Left ventricle myocardium inferior (tissue), 1 donor: ENCODE results near the gene SWAP70. TPM values are rescaled to one million over a fixed set of nuclear protein-coding genes. Genes with fewer than 3 reads are reported as not detected.
A peak's percentile ranks its signal among the peaks of the same experiment; 100 is the strongest.

ENCODE experiments used
- DNase-seq: peaks from one replicate; pipeline ENCODE4 v3.0.0-alpha.2; 2020
- H3K27ac ChIP-seq: fragments of 200-600 bp; replicated peaks from 2 replicates; pipeline ENCODE4 v1.8.0; 2021
- H3K27me3 ChIP-seq: fragments of 200-600 bp; 2 replicates; pipeline ENCODE4 v1.8.0; 2021; ENCODE audit warnings: low read depth
- H3K36me3 ChIP-seq: fragments of 200-600 bp; 2 replicates; pipeline ENCODE4 v1.8.0; 2021
- H3K4me1 ChIP-seq: fragments of 200-600 bp; 2 replicates; pipeline ENCODE4 v1.8.0; 2021
- H3K4me3 ChIP-seq: fragments of 200-600 bp; 2 replicates; pipeline ENCODE4 v1.8.0; 2021; ENCODE audit warnings: mild to moderate bottlenecking, moderate library complexity
- H3K9me3 ChIP-seq: fragments of 200-600 bp; replicated peaks from 2 replicates; pipeline ENCODE4 v1.8.0; 2021
- intact Hi-C: fragments of 100-400 bp; cut with micrococcal nuclease; formaldehyde crosslinking; loops from one replicate; pipeline ENCODE4 v1.11.0; 2022
- total RNA-seq: library from RNA; stranded (reverse); fragmentation: NEBNext Ultra II Directional; extraction: Animal tissue kit (Norgen Biotek cat#: 25700); gene quantifications from one replicate; pipeline ENCODE4 v1.2.1, GENCODE V29; 2021
- TF ChIP-seq, protein P1 (sequence below): fragments of 200-600 bp; IDR thresholded peaks from 2 replicates; pipeline ENCODE4 v1.8.0; 2021; ENCODE audit warnings: antibody characterized with exemption, mild to moderate bottlenecking, borderline replicate concordance
- donor health status: DM: no; HTN: yes; CAD: no; lungs with severe emphysema.

The SWAP70 gene
- total RNA-seq, 1 donor from 2014 or later: 20.6 TPM

DNA sequence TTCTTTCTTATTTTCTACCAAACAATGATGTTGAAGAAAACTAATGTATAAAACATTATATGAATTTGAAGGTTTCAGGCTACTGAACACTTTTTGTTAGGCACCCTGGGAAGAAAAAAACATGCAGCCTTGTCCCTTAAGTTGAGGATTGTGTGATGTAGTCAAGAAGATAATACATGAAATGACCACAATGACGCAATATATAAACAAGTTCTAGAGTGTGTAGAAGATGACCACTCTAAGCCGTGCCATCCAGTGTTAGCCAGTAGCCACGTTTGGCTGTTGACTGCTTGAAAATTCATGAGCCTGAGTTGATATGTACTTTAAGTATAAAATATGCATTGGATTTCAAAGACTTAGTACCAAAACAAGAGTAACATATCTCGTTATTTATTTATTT lies 16.2 kb downstream of the SWAP70 start:
- TF ChIP-seq, protein P1, sequence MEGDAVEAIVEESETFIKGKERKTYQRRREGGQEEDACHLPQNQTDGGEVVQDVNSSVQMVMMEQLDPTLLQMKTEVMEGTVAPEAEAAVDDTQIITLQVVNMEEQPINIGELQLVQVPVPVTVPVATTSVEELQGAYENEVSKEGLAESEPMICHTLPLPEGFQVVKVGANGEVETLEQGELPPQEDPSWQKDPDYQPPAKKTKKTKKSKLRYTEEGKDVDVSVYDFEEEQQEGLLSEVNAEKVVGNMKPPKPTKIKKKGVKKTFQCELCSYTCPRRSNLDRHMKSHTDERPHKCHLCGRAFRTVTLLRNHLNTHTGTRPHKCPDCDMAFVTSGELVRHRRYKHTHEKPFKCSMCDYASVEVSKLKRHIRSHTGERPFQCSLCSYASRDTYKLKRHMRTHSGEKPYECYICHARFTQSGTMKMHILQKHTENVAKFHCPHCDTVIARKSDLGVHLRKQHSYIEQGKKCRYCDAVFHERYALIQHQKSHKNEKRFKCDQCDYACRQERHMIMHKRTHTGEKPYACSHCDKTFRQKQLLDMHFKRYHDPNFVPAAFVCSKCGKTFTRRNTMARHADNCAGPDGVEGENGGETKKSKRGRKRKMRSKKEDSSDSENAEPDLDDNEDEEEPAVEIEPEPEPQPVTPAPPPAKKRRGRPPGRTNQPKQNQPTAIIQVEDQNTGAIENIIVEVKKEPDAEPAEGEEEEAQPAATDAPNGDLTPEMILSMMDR: no peak
- no peaks in the 10 kb centered on the region for H3K27me3 ChIP-seq

DNA sequence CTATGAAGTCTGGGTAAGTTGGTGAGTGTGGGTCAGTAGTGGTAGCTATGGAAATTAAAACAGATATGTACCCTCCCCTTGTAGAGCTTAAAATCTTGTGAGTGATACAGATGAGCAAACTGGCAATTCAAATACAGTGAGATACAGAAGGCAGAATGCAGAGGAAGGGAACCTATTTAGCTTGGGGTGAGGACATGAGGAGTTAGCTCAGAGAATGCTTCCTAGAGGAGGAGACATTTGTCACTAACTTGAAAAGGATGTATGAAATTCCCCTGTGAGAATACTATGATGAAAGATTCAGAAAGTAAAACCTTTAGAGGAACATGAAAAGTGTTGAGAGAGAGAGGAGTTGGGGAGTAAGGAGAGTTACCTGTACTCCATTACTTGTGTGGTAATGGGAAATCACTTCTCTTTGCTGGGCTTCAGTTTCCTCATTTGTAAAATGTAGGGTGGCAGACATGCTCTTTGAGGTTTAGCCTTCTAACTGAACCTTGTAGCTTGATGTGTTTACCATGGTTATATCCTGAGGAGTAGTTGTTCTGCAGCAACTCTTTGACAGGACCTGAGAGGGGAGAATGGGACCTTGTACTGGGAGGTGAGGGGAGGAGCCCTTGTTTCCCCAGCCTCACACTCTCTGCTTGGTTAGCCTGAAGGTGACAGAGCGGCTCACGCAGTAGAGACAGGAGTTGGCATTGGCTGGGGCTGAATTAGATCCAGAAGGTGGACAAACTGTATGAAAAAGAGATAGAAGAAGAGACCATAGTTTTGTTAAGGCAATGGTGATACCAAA lies 17.9 kb downstream of the SWAP70 start:
- Histone ChIP-seq H3K9me3 (no peaks in the 10 kb centered on the region), H3K36me3 (no peaks in the 10 kb centered on the region), H3K4me1 (peaks cover 37% of the 10 kb centered on the region), H3K4me3 (no peak overlapping the region), H3K27ac (peak overlapping the region; percentile 10), H3K27me3 (no peaks in the 10 kb centered on the region)
- DNase-seq: no peak
- intact Hi-C loops: no loop called here
- TF ChIP-seq, protein P1: no peak

More for the DNA sequence above, 16.2 kb downstream of the SWAP70 start:
- no peak overlapping the region for H3K4me3 ChIP-seq
- intact Hi-C loops: no loop called here
- no peak for DNase-seq
- H3K9me3 ChIP-seq: no peaks in the 10 kb centered on the region
- H3K27ac ChIP-seq: no peak overlapping the region
- peaks cover 42% of the 10 kb centered on the region for H3K4me1 ChIP-seq
- H3K36me3 ChIP-seq: no peaks in the 10 kb centered on the region

DNA sequence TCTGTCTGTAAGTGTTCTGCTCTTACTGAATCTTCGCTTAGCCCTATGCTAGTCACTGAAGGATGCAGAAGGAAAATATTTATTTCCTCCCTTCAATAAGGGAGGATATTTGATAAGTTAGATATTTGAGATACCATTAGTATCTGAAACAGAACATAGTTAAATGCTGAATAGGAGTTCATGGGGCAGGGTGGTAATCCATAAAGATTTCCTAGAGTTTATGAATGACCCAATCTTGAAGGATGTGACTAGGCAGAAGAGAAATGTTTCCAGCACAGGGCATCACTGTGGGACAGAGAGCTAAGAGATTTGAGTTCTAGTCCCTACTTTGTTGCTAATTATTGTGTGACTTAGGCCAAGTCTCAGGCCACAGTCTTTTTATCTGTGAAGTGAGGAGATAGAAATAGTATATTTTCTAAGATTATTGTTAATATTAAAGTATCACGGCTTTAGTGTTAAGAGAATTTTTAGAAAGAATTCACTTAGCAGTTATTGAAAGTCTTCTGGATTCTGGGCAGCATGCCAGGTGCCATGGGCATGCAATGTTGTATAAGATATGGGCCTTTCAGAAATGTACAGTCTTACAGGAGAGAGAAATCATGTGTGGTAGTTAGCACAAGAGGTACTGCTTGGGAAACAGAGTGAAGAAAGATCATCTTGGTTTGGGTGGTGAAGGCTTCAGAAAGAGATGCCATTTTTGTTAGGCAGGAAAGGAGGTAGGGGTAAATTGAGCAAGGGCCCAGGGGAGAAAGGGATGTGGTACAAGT lies 24.0 kb downstream of the SWAP70 start:
- H3K27me3 ChIP-seq: no peaks in the 10 kb centered on the region
- peak overlapping the region; percentile 76 for H3K27ac ChIP-seq
- TF ChIP-seq, protein P1: no peak
- no peak overlapping the region for H3K4me3 ChIP-seq
- DNase-seq: no peak
- no peaks in the 10 kb centered on the region for H3K9me3 ChIP-seq
- H3K36me3 ChIP-seq: no peaks in the 10 kb centered on the region
- peaks cover 56% of the 10 kb centered on the region for H3K4me1 ChIP-seq
- intact Hi-C loops: no loop called here

DNA sequence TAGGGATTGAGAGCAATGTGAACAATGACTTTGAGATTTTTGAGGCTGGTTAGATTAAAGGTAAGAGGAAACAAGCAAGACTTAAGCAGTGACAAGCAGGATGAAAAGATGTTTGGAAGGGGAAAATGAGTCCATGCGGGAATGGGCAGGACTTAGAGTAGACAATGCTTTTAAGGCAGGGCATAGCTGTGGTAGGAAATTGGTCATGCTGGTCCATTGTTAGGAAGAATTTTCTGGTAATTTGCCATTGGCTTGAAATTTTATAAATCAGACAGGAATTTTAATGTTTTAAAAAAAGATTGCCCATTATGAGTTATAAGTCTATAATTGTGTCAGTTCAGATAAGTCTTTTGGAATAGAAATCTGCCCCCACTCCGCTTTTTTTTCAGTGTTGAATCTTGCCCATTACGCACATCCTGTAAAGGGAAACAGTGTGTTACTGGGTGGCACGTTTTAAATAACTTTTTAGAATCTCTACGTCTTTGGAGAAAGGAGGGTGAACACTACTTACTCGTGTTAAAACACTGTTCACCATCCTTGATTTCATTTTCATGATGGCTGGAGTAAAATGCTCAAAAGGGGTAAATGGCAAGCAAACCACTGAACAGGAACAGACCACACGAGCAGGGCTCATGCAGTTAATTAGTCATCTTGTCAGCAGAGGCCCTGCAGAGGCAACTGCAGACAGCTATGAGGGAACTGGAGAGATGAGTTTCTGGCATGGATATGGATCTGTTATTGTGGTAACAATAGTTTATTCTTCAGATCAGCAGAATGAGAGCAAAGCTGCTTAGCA lies 25.0 kb downstream of the SWAP70 start:
- H3K4me1 ChIP-seq: peaks cover 66% of the 10 kb centered on the region
- DNase-seq: no peak
- intact Hi-C loops: no loop called here
- TF ChIP-seq, protein P1: no peak
- no peaks in the 10 kb centered on the region for H3K27me3 ChIP-seq
- peaks cover under 1% of the 10 kb centered on the region for H3K36me3 ChIP-seq
- no peaks in the 10 kb centered on the region for H3K9me3 ChIP-seq
- peak overlapping the region; percentile 18 for H3K4me3 ChIP-seq
- H3K27ac ChIP-seq: peak overlapping the region; percentile 76

DNA sequence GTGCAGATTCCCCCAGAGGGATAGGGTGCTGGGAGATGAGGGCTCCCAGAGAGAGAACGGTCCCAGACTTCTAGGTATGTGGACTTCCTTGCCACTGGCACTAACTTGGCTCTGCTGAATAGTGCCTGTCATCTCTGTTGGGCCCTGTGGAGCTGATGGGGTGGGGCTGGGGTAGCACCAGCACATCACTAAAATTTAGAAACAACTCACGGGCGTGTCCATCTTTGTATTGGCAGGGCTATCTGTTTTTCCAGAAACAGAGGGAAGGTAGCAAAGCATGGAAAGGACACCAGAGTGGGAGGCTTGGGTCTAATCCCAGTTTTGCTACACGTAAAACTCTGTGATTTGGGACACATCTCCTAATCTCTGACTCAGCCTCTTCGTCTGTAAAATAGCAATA lies 25.8 kb downstream of the SWAP70 start:
- no peaks in the 10 kb centered on the region for H3K27me3 ChIP-seq
- TF ChIP-seq, protein P1: no peak
- intact Hi-C loops: no loop called here
- H3K27ac ChIP-seq: peak overlapping the region; percentile 76
- peaks cover 68% of the 10 kb centered on the region for H3K4me1 ChIP-seq
- peaks cover 9% of the 10 kb centered on the region for H3K36me3 ChIP-seq
- no peak for DNase-seq
- H3K9me3 ChIP-seq: no peaks in the 10 kb centered on the region
- H3K4me3 ChIP-seq: peak overlapping the region; percentile 18
